Uterus (tissue), 2 donors: ENCODE data around the gene SGMS1.

Source experiments
- POLR2A ChIP-seq, 2 donors: fragments of 450-650 bp; IDR thresholded peaks; one replicate each; pipeline ENCODE4 v1.6.1; 2016; ENCODE audit warnings: antibody characterized with exemption in 2 of 2, mild to moderate bottlenecking in 1 of 2, moderate library complexity in 1 of 2
- TF ChIP-seq, protein P1 (sequence below), 4 experiments: fragments of 200-600 bp in 2 of 4; fragments of 450-650 bp in 2 of 4; sonication (generic) in 2 of 4; IDR thresholded peaks; one replicate each; pipeline ENCODE4 v1.5.1; 2016 to 2019; ENCODE audit warnings: antibody characterized with exemption in 4 of 4, mild to moderate bottlenecking in 2 of 4, moderate library complexity in 1 of 4

GRCh38 chr10:50447691-50448090 is 176.1 kb downstream of the SGMS1 start:
- TF ChIP-seq, protein P1, sequence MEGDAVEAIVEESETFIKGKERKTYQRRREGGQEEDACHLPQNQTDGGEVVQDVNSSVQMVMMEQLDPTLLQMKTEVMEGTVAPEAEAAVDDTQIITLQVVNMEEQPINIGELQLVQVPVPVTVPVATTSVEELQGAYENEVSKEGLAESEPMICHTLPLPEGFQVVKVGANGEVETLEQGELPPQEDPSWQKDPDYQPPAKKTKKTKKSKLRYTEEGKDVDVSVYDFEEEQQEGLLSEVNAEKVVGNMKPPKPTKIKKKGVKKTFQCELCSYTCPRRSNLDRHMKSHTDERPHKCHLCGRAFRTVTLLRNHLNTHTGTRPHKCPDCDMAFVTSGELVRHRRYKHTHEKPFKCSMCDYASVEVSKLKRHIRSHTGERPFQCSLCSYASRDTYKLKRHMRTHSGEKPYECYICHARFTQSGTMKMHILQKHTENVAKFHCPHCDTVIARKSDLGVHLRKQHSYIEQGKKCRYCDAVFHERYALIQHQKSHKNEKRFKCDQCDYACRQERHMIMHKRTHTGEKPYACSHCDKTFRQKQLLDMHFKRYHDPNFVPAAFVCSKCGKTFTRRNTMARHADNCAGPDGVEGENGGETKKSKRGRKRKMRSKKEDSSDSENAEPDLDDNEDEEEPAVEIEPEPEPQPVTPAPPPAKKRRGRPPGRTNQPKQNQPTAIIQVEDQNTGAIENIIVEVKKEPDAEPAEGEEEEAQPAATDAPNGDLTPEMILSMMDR (IDR thresholded peaks at IDR 0.05), result no peak
- TF ChIP-seq POLR2A (IDR thresholded peaks at IDR 0.05), result no peak
